Heart left ventricle (tissue), 13 donors: ENCODE data around the gene AKNA.

ENCODE experiments used
- POLR2A ChIP-seq, 2 donors: fragments of 450-650 bp; IDR thresholded peaks; one replicate each; pipeline ENCODE4 v1.6.1; 2017; ENCODE audit warnings: antibody characterized with exemption in 2 of 2, mild to moderate bottlenecking in 2 of 2, moderate library complexity in 2 of 2
- TF ChIP-seq, protein P1 (sequence below), 12 donors: fragments of 200-600 bp; sonication (generic) in 4 of 12; IDR thresholded peaks; one replicate each; pipeline versions ENCODE4 v1.5.0 to v1.8.0; 2018 to 2022; ENCODE audit warnings: antibody characterized with exemption in 12 of 12, mild to moderate bottlenecking in 5 of 12
- donor health status: ischemic (EF 13 %, LVEDD 7.1; RV severe dilation, severe dysfunction).
- donor health status: DM: no; HTN: yes; CAD: no.
- donor health status: DM: no; HTN: no; CAD: no.
- donor health status: ischemic (EF 25% LVEDD 6.9; RV normal size, moderate dysfunction).
- donor health status: ischemic (EF 25% LVEDD 5.7; RV mildly dilated, moderate dysfunction).
- donor health status: ischemic (EF 35%, LVEDD 5.7; RV mildly dilated, moderate dysfunction).
- donor health status: nonischemic (EF 11% LVEDD 7.7; RV severe dilation, severe dysfunction).
- donor health status: DM: yes; HTN: yes; CAD: no.
- donor health status: PGD.
- donor health status: ischemic (EF 29% LVEDD 5.4; RV normal size, mild dysfunction).
- donor health status: nonischemic (EF 23%, LVEDD 6.1; RV moderate dilation, normal function).

DNA sequence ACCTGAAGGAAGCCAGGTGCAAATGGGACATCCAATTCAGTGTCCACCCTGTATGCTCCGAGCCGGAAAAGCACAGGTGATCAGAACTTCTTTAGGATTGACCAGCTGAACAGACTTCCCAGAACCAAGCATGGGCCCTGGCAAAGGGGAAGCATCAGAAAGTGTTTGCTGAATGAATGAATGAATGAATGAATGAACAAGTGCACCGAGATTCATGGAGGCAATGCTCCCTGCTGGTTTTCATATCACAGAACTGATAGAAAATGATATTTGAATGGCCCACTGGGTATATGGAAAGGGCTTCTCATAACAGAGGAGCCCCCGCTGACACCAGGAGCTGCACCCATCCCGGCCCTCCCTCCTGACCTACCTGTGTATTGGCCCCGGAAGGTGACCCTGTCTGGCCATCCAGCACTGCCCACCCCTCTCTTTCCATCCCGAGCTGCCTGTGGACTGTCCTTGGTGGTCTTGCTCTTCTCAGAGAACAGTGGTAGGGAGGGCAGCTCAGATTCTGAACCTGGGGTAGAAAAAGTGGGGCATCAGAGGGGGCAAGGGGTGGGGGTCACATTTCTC is 42.2 kb downstream of the AKNA start:
- TF ChIP-seq, protein P1, sequence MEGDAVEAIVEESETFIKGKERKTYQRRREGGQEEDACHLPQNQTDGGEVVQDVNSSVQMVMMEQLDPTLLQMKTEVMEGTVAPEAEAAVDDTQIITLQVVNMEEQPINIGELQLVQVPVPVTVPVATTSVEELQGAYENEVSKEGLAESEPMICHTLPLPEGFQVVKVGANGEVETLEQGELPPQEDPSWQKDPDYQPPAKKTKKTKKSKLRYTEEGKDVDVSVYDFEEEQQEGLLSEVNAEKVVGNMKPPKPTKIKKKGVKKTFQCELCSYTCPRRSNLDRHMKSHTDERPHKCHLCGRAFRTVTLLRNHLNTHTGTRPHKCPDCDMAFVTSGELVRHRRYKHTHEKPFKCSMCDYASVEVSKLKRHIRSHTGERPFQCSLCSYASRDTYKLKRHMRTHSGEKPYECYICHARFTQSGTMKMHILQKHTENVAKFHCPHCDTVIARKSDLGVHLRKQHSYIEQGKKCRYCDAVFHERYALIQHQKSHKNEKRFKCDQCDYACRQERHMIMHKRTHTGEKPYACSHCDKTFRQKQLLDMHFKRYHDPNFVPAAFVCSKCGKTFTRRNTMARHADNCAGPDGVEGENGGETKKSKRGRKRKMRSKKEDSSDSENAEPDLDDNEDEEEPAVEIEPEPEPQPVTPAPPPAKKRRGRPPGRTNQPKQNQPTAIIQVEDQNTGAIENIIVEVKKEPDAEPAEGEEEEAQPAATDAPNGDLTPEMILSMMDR (IDR thresholded peaks at IDR 0.05) = no peak
- TF ChIP-seq POLR2A (IDR thresholded peaks at IDR 0.05) = no peak
